NCI-H82 treated with DMSO at 0.1 percent for 48 hours (cell line): ENCODE measurements around the gene SLC25A47.

Source experiments
- DNase-seq: peaks from one replicate; lab custom pipeline; 2025; ENCODE audit not compliant: unreplicated experiment; lab: John Stamatoyannopoulos, UW

SLC25A47 gene

DNA sequence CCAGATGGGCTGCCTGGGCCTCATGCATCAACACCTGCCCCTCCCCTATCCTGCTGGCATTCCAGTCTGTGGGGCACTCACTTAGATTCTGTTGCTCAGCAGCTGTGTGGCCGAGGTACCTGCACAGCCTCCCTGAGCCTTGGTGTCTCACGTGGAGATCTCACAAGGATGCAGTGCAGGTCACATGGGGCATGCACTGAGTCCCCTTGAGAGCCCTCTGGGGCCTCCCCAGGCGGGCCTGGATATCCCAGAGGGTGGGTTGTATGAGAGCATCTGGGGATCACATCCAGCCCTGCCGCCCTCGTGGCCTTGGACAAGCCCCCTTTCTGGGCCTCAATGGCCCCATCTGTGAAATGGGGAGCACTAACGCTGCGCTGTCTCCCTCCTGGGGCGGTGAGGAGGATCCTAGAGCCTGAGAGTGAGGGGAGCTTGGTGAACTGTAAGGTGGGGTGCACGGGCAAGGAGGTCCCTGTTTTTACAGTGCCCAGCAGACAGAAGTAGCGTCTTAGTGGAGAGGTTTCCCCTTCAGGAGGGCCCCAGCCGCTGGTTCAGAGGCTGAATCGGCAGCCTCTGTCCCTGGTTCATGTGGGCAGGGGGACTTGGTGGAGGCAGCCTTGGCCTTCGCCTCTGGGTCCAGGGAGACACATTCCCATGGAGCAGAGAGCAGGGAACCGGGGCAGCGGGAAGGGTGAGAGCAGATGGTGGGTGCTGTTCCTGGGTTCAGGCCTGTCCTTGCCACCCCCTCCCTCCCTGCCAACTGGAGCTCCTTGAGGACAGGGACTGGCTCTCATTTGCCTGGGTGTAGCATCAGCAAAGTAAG, 791 bp upstream of the SLC25A47 start:
- DNase-seq, result no peak

DNA sequence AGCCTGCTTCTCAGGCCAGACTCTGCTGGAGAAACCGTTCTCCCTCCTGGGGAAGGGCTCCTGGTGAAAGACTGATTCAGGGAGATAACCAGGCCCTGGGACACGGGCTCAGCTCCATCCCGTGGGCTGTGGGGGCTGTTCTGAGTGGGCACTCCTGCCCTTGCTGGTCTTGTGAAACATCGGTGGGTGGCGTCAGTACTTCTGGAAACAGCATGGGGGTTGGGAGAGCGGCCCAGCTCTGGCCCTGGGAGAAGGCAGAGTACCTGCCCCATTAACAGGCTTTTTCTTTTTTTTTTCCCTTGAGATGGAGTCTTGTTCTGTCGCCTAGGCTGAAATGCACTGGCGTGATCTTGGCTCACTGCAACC, 786 bp downstream of the SLC25A47 start:
- DNase-seq, result no peak

DNA sequence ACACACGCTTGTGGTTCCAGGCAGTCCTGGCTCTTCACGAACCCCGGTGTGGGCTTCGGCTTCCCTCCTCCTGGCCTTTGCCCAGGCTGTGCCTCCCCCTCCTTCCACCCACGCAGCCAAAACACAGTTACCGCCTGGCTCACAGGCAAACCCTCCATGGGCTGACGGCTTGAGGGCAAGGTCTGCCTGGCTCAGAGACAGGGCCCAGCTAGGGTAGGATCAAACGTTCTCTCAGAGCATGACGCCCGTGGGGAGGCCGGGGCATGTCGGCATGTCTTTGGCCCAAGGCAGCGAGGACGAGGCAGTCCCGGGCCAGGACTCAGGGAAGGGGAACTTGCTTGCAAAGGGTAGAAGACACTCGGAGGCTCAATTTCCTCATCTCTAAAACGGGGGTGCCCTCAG, 2.1 kb downstream of the SLC25A47 start:
- DNase-seq, result no peak

GRCh38 chr14:100325958-100326357, 2.8 kb downstream of the SLC25A47 start:
- DNase-seq, result no peak

DNA sequence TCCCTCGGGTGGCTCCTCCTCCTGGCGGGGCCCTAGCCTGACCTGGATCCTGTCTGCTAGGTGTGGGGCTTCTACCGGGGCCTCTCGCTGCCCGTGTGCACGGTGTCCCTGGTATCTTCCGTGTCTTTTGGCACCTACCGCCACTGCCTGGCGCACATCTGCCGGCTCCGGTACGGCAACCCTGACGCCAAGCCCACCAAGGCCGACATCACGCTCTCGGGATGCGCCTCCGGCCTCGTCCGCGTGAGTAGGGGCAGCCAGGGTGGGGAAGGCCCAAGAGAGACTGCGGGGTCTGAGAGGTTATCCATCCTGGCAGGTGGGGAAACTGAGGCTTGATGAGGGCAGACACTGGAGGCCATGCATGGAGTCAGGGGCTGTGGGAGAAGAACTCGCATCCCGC, 4.0 kb downstream of the SLC25A47 start:
- no peak for DNase-seq

DNA sequence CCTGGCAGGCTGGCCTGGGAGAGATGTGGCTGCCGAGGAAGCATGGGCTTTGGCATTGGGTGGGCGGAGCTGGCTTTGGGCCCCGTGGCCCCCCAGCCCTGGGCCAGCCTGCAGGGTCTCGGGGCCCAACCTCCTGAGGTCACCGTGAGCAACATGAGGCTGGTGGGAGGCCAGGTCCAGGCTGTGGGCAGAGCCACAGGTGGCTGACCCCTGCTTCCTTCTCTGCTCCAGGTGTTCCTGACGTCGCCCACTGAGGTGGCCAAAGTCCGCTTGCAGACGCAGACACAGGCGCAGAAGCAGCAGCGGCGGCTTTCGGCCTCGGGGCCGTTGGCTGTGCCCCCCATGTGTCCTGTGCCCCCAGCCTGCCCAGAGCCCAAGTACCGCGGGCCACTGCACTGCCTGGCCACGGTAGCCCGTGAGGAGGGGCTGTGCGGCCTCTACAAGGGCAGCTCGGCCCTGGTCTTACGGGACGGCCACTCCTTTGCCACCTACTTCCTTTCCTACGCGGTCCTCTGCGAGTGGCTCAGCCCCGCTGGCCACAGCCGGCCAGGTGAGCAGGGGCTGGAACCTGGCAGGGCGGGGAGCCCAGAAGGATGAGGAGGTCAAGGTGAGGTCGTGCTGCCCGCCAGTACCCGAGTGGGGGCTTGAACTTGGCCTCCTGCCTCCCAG, 5.5 kb downstream of the SLC25A47 start:
- DNase-seq, result no peak

DNA sequence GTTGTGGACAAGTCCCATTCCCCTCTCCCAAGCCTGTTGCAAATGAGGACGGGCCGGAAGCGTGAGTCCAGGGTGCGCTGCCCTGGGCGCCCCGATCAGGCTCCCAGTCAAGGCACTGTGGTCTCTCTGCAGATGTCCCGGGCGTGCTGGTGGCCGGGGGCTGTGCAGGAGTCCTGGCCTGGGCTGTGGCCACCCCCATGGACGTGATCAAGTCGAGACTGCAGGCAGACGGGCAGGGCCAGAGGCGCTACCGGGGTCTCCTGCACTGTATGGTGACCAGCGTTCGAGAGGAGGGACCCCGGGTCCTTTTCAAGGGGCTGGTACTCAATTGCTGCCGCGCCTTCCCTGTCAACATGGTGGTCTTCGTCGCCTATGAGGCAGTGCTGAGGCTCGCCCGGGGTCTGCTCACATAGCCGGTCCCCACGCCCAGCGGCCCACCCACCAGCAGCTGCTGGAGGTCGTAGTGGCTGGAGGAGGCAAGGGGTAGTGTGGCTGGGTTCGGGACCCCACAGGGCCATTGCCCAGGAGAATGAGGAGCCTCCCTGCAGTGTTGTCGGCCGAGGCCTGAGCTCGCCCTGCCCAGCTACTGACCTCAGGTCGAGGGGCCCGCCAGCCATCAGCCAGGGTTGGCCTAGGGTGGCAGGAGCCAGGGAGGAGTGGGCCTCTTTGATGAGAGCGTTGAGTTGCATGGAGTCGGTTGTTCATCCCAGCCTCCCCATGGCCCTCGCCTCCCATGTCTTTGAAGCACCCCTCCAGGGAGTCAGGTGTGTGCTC, 6.3 kb downstream of the SLC25A47 start:
- DNase-seq, result no peak

DNA sequence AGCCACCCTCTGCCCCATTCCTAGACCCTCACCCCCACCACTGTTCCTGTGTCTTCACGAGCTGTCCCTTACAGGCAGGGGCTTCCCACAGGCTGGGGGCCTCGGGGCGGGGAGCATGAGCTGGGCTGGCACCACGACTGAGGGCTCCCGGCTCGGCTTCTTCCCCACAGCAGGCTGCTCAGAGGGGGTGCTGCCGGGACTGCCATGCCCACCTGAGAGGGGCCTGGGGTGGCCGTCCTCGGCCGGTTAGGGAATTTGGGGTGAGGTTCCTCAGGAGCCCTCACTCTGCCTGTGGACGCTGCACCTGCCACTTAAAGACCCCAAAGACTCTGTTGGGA, 6.8 kb downstream of the SLC25A47 start:
- no peak for DNase-seq

GRCh38 chr14:100330388-100330931, 7.3 kb downstream of the SLC25A47 start:
- DNase-seq, result no peak

DNA sequence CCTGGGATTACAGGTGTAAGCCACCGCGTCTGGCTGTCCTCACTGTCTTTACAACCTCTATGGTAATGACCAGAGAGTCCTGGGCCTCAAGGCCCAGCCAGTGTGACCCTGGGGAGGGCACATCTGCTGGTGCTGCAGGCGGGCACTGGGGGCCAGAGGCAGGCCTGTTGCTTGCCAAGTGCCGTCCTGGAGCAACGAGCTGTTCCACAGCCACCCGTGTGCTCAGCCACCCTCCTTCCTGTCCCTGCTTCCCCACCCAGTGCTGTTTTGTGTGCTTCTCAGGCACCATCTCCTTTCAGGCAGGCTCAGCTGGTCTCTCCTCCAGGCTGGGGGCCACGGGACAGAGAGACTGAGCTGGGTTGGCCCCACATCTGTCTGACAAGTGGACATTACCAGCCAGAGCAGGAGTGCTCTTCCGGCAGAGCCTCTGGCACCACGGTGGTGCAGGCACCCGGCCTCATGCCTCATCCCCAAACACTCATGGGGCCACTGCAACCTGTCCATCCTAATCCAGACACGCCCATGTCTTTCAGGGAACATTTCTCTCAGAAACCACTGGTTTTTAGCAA, 9.0 kb downstream of the SLC25A47 start:
- DNase-seq, result no peak

GRCh38 chr14:100332797-100333196, 9.7 kb downstream of the SLC25A47 start:
- no peak for DNase-seq

DNA sequence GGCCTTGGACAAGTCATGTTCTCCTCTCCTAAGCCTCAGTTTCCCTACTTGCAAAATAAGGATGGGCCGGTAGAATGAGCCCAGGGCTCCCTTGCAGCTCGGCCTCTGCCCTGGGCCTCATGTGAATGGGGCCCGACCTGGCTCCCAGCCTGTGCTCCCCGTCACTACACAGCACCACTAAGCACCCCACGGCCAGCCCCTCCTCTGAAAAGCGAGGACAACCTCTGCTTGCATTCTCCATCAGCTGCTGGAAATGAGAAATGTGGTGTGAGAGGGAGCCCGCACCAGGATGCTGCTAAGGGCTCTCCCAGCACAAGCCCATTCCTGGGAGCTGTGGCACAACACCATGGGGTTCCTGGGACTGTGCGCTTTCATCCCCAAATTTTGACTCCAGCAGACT, 10.2 kb downstream of the SLC25A47 start:
- DNase-seq, result no peak

DNA sequence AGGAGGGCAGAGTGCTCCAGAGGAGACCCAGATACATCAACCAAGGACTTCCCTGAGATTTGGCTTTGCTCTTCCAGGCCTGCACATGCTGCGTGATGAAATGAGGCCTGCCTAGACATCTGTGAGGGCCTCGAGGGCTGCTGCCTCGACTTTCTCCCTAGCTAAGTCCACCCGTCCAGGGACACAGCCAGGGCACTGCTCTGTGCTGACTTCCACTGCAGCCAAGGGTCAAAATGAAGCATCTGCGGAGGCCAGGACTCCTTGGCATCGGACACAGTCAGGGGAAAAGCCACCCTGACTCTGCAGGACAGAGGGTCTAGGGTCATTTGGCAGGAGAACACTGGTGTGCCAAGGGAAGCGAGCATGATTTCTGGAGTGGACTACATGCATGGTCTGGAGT, 10.7 kb downstream of the SLC25A47 start:
- DNase-seq, result no peak

DNA sequence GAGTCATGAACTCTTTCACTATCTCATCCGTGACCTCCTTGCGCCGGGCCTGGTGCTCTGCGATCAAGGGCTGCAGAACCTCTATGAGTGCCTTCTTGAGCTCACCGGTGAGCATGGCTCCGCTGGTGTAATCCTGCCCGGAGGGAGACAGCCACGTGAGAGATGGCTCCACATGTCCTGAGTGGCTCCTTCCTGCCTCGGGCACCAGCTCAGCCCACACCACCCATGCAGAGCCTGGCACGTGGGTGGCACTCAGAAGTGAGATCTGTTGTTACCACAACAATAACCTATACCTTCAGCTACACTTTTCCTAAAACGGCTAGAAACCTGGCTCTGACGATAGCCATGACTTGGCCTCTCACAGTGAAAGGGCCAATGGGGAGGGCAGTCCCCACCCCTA, 11.8 kb downstream of the SLC25A47 start:
- DNase-seq, result no peak

- DNase-seq, result no peak
Observed at GRCh38 chr14:100336618-100337530, 13.7 kb downstream of the SLC25A47 start.

DNA sequence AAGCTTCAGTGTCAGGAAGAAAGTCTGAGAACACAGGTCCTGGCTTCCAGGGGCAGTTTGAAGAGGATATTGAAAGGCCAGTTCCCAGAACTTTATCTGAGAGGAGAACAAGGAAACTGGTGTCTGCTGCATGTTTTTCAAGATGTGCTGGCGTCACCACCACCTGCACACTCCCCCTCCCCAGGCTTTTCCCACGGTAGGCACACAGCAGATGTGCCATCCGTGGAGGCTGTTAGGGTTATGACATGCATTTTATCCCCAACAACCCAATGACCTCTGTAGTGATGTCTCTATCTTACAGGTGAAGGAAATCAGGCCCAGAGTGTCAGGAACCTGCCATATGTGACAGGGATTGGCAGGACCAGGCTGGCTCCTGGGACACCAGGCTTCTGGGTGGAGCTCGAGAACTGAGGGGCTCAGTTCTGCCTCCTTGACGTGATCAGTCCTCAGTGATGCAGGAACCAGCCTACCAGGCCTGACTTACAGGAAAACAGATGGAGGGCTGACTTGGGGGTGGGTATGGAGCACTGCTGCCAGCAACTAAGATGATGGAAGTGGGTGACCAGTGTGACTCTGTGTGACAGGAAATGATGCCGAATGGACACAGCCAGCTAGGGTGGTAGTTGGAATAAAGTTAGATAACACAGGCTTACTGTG, 16.8 kb downstream of the SLC25A47 start:
- DNase-seq, result no peak

- no peak for DNase-seq
Observed at GRCh38 chr14:100340423-100340813, 17.3 kb downstream of the SLC25A47 start.

GRCh38 chr14:100341301-100342031, 18.3 kb downstream of the SLC25A47 start:
- no peak for DNase-seq

DNA sequence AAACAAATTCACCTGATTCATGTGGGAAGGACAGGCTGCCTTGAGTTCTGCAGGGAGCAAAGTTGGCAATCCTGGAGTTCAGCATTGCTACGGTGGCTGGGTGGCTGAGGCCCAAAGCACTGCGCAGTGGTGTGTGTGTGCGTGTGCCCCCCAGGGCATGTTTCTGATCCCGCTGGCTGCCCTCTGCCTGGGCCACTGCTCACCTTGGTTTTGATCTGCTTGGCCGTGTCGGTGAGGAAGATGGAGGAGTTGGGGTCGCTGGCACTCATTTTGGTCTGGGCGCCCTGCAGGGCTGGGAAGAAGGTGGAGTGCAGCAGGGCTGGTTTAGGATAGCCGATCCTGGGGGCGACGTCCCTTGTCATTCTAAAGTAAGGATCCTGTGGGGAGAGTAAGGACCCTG, 19.1 kb downstream of the SLC25A47 start:
- DNase-seq, result no peak
